Mammary epithelial cell (primary cell): ENCODE results near the gene ZNF234.

Experiments
- CTCF ChIP-seq, 2 donors: IDR thresholded peaks in 1 of 2; conservative IDR thresholded peaks in 1 of 2; 2 replicates each; pipeline ENCODE4 v1.5.1; 2011 to 2012; ENCODE audit warnings: inconsistent platforms in 2 of 2, low read length in 2 of 2, mild to moderate bottlenecking in 2 of 2, control low read depth in 1 of 2, low read depth in 1 of 2; ENCODE audit not compliant: insufficient read depth in 1 of 2; ENCODE audit errors: extremely low read depth in 1 of 2
- EZH2 ChIP-seq: IDR thresholded peaks from 2 replicates; pipeline ENCODE4 v1.6.1; 2012; ENCODE audit warnings: low read length, inconsistent platforms, borderline replicate concordance

- TF ChIP-seq CTCF (conservative IDR thresholded peaks at IDR 0.05 in 1 of 2, IDR thresholded peaks at IDR 0.05 in 1 of 2; ENCODE audit: extremely low read depth in 1 of 2, insufficient read depth in 1 of 2, low read depth in 1 of 2, low read length in 2 of 2) = no peak
- no peak for TF ChIP-seq EZH2
Measured at GRCh38 chr19:44163789-44164188, 22.4 kb downstream of the ZNF234 start.
